Activated CD4-positive, alpha-beta T cell treated with anti-CD3 and anti-CD28 coated beads, Interleukin-2, amount 10 ng/mL, durations not matched to agents 7 days and 5 days (primary cell): Measurements from ENCODE around the gene ZNF532. TPM values are rescaled to one million over a fixed set of nuclear protein-coding genes. Genes with fewer than 3 reads are reported as not detected.
"Not testable (repeated sequence)": the region's sequence is repeated elsewhere in the genome, so short reads cannot be mapped to it uniquely, and the experiment has no call there.

Source experiments
- CTCF ChIA-PET: fragments of 350-600 bp; sonication (Branson Sonifier 250); formaldehyde crosslinking; loops from one replicate; lab custom pipeline; 2021; ENCODE audit warnings: antibody characterized with exemption; lab: Charles Lee
- POLR2A ChIA-PET: fragments of 350-600 bp; sonication (Branson Sonifier 250); formaldehyde crosslinking; loops from one replicate; lab custom pipeline; 2021; ENCODE audit warnings: antibody characterized with exemption; lab: Charles Lee
- DNase-seq: peaks from one replicate; pipeline ENCODE4 v3.0.0-alpha.2; 2020
- H3K27ac Mint-ChIP-seq: one replicate; pipeline ENCODE4 v1.8.0; 2021; ENCODE audit warnings: mild to moderate bottlenecking, moderate library complexity, mixed read lengths
- H3K27me3 Mint-ChIP-seq: one replicate; pipeline ENCODE4 v1.8.0; 2021; ENCODE audit warnings: mixed read lengths
- H3K36me3 Mint-ChIP-seq: one replicate; pipeline ENCODE4 v1.8.0; 2021; ENCODE audit warnings: low read depth, mixed read lengths
- H3K4me1 Mint-ChIP-seq: one replicate; pipeline ENCODE4 v1.8.0; 2021; ENCODE audit warnings: mixed read lengths
- H3K4me3 Mint-ChIP-seq: one replicate; pipeline ENCODE4 v1.8.0; 2021; ENCODE audit warnings: mild to moderate bottlenecking, moderate library complexity, mixed read lengths
- H3K9me3 Mint-ChIP-seq: one replicate; pipeline ENCODE4 v1.8.0; 2021; ENCODE audit warnings: mixed read lengths
- total RNA-seq, 2 experiments: library from RNA; stranded (reverse); gene quantifications; one replicate each; pipeline ENCODE4 v1.2.3, GENCODE V29; 2021

ZNF532 gene
- total RNA-seq, 2 experiments from 2014 or later, result 2.7 to 2.8 TPM

GRCh38 chr18:58855521-58855920 is 9.2 kb upstream of the ZNF532 start:
- H3K9me3 Mint-ChIP-seq, DNase-seq, H3K4me3 Mint-ChIP-seq, CTCF ChIA-PET, H3K36me3 Mint-ChIP-seq, POLR2A ChIA-PET, H3K27ac Mint-ChIP-seq, H3K4me1 Mint-ChIP-seq: not testable (repeated sequence)
- H3K27me3 Mint-ChIP-seq, result peaks cover 32% of the 10 kb centered on the region

GRCh38 chr18:58856881-58857280 is 7.8 kb upstream of the ZNF532 start:
- H3K27me3 Mint-ChIP-seq, result peaks cover 41% of the 10 kb centered on the region
- H3K4me3 Mint-ChIP-seq, result no peak overlapping the region
- CTCF ChIA-PET, result no interaction called here
- POLR2A ChIA-PET, result no interaction called here
- no peak for DNase-seq
- H3K4me1 Mint-ChIP-seq, result no peaks in the 10 kb centered on the region
- H3K36me3 Mint-ChIP-seq, result no peaks in the 10 kb centered on the region
- no peak overlapping the region for H3K27ac Mint-ChIP-seq
- no peaks in the 10 kb centered on the region for H3K9me3 Mint-ChIP-seq

- DNase-seq, result no peak
- POLR2A ChIA-PET, result no interaction called here
- H3K27me3 Mint-ChIP-seq, result peaks cover 46% of the 10 kb centered on the region
- H3K4me1 Mint-ChIP-seq, result peaks cover 4% of the 10 kb centered on the region
- no peak overlapping the region for H3K27ac Mint-ChIP-seq
- no peak overlapping the region for H3K4me3 Mint-ChIP-seq
- CTCF ChIA-PET, result no interaction called here
- H3K36me3 Mint-ChIP-seq, result peaks cover 4% of the 10 kb centered on the region
- no peaks in the 10 kb centered on the region for H3K9me3 Mint-ChIP-seq
Measured at GRCh38 chr18:58858591-58859468, 5.8 kb upstream of the ZNF532 start.

GRCh38 chr18:58859907-58860306 is 4.8 kb upstream of the ZNF532 start:
- peaks cover 4% of the 10 kb centered on the region for H3K36me3 Mint-ChIP-seq
- H3K4me3 Mint-ChIP-seq, result no peak overlapping the region
- H3K9me3 Mint-ChIP-seq, result no peaks in the 10 kb centered on the region
- peaks cover 7% of the 10 kb centered on the region for H3K4me1 Mint-ChIP-seq
- DNase-seq, result no peak
- H3K27ac Mint-ChIP-seq, result no peak overlapping the region
- H3K27me3 Mint-ChIP-seq, result peaks cover 54% of the 10 kb centered on the region
- POLR2A ChIA-PET, result no interaction called here
- CTCF ChIA-PET, result no interaction called here

GRCh38 chr18:58860747-58861231 is 3.9 kb upstream of the ZNF532 start:
- Mint-ChIP-seq H3K4me3 (no peak overlapping the region), H3K9me3 (no peaks in the 10 kb centered on the region), H3K27ac (no peak overlapping the region), H3K27me3 (peaks cover 61% of the 10 kb centered on the region), H3K36me3 (peaks cover 4% of the 10 kb centered on the region), H3K4me1 (peaks cover 7% of the 10 kb centered on the region)
- CTCF ChIA-PET, result no interaction called here
- no peak for DNase-seq
- POLR2A ChIA-PET, result no interaction called here

- no peak for DNase-seq
- H3K27me3 Mint-ChIP-seq, result peaks cover 65% of the 10 kb centered on the region
- no peaks in the 10 kb centered on the region for H3K9me3 Mint-ChIP-seq
- H3K36me3 Mint-ChIP-seq, result peaks cover 4% of the 10 kb centered on the region
- H3K27ac Mint-ChIP-seq, result no peak overlapping the region
- no peak overlapping the region for H3K4me3 Mint-ChIP-seq
- H3K4me1 Mint-ChIP-seq, result peaks cover 7% of the 10 kb centered on the region
- POLR2A ChIA-PET, result no interaction called here
- CTCF ChIA-PET, result no interaction called here
Measured at GRCh38 chr18:58861353-58861752, 3.3 kb upstream of the ZNF532 start.

GRCh38 chr18:58861861-58862301 is 2.8 kb upstream of the ZNF532 start:
- Mint-ChIP-seq H3K4me3 (no peak overlapping the region), H3K36me3 (peaks cover 4% of the 10 kb centered on the region), H3K27ac (no peak overlapping the region), H3K27me3 (peaks cover 68% of the 10 kb centered on the region), H3K9me3 (no peaks in the 10 kb centered on the region), H3K4me1 (peaks cover 7% of the 10 kb centered on the region)
- ChIA-PET CTCF (no interaction called here), POLR2A (no interaction called here)
- no peak for DNase-seq

- POLR2A ChIA-PET, result no interaction called here
- CTCF ChIA-PET, result no interaction called here
- peak overlapping the region; percentile 78 for H3K27ac Mint-ChIP-seq
- no peak for DNase-seq
- peaks cover 7% of the 10 kb centered on the region for H3K4me1 Mint-ChIP-seq
- peak overlapping the region; percentile 65 for H3K4me3 Mint-ChIP-seq
- H3K9me3 Mint-ChIP-seq, result no peaks in the 10 kb centered on the region
- peaks cover 4% of the 10 kb centered on the region for H3K36me3 Mint-ChIP-seq
- H3K27me3 Mint-ChIP-seq, result peaks cover 69% of the 10 kb centered on the region
Measured at GRCh38 chr18:58862356-58862755, 2.3 kb upstream of the ZNF532 start.

- peaks cover 4% of the 10 kb centered on the region for H3K36me3 Mint-ChIP-seq
- H3K27me3 Mint-ChIP-seq, result peaks cover 70% of the 10 kb centered on the region
- peak overlapping the region; percentile 65 for H3K4me3 Mint-ChIP-seq
- peaks cover 7% of the 10 kb centered on the region for H3K4me1 Mint-ChIP-seq
- no peak for DNase-seq
- H3K27ac Mint-ChIP-seq, result peak overlapping the region; percentile 78
- ChIA-PET CTCF (no interaction called here), POLR2A (no interaction called here)
- no peaks in the 10 kb centered on the region for H3K9me3 Mint-ChIP-seq
Measured at GRCh38 chr18:58862851-58863538, 1.7 kb upstream of the ZNF532 start.

- ChIA-PET POLR2A (no interaction called here), CTCF (interaction anchor here (0.6 kb wide), 1 partner anchor 9 kb away, joined by 5 read pairs; no protein-coding TSS in a partner anchor)
- Mint-ChIP-seq H3K4me3 (peak overlapping the region; percentile 27), H3K9me3 (no peaks in the 10 kb centered on the region), H3K4me1 (peaks cover 7% of the 10 kb centered on the region), H3K36me3 (peaks cover 4% of the 10 kb centered on the region), H3K27me3 (peaks cover 70% of the 10 kb centered on the region), H3K27ac (no peak overlapping the region)
- DNase-seq, result peak; percentile 22
Measured at GRCh38 chr18:58863539-58864145, 1.0 kb upstream of the ZNF532 start.

- CTCF ChIA-PET, result no interaction called here
- no peak for DNase-seq
- Mint-ChIP-seq H3K27me3 (peaks cover 61% of the 10 kb centered on the region), H3K9me3 (no peaks in the 10 kb centered on the region), H3K4me1 (peaks cover 7% of the 10 kb centered on the region), H3K36me3 (peaks cover 4% of the 10 kb centered on the region), H3K27ac (no peak overlapping the region), H3K4me3 (no peak overlapping the region)
- POLR2A ChIA-PET, result no interaction called here
Measured at GRCh38 chr18:58865033-58865590, 435 bp downstream of the ZNF532 start.

GRCh38 chr18:58865701-58866065 is 1.0 kb downstream of the ZNF532 start:
- POLR2A ChIA-PET, result no interaction called here
- DNase-seq, result no peak
- Mint-ChIP-seq H3K36me3 (peaks cover 4% of the 10 kb centered on the region), H3K9me3 (no peaks in the 10 kb centered on the region), H3K4me3 (no peak overlapping the region), H3K4me1 (peaks cover 7% of the 10 kb centered on the region), H3K27me3 (peaks cover 64% of the 10 kb centered on the region), H3K27ac (no peak overlapping the region)
- CTCF ChIA-PET, result no interaction called here
